Astrocyte of the hippocampus (primary cell): ENCODE data around the gene FERMT3.
"Not testable (repeated sequence)": the region's sequence is repeated elsewhere in the genome, so short reads cannot be mapped to it uniquely, and the experiment has no call there.

Source experiments
- DNase-seq: peaks from one replicate; pipeline ENCODE4 v3.0.0; 2011; ENCODE audit warnings: low read depth, low spot score

Gene FERMT3

GRCh38 chr11:64233913-64234586 lies 27.5 kb downstream of the FERMT3 start, which contains the start of gene VEGFB:
Gene VEGFB, plus strand, starts transcription at chr11:64234584. Its CDS starts 250 bp downstream, at chr11:64234834.
- DNase-seq, result peak; percentile 76

DNA sequence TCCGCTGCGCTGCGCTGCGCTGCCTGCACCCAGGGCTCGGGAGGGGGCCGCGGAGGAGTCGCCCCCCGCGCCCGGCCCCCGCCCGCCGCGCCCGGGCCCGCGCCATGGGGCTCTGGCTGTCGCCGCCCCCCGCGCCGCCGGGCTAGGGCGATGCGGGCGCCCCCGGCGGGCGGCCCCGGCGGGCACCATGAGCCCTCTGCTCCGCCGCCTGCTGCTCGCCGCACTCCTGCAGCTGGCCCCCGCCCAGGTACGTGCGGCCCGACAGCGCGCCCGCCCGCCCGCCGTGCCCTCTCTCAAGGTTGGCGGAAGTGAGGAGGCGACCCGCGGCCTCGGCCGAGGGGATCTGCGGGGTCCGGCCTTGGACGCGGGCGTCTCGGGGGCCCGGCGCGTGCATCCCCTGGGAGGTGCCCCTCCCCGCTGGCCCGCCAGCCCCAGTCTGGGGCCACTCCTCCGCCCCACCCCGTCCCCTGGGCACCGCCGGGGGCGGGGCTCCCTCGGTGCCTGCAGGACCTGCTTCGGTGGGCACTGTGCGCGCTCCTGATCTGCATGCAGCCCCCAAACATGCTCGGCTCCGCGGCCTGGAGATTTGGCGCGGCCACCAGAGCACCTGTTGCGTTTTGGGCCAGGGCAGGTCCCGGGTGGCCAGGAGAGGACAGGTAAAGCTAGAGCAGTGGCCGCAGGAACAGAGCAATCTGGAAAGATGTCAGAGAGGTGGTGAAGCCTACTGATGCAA lies 28.3 kb downstream of the FERMT3 start:
- peak; percentile 63 for DNase-seq

- DNase-seq, result no peak
Measured at GRCh38 chr11:64235437-64236161, 29.1 kb downstream of the FERMT3 start.

DNA sequence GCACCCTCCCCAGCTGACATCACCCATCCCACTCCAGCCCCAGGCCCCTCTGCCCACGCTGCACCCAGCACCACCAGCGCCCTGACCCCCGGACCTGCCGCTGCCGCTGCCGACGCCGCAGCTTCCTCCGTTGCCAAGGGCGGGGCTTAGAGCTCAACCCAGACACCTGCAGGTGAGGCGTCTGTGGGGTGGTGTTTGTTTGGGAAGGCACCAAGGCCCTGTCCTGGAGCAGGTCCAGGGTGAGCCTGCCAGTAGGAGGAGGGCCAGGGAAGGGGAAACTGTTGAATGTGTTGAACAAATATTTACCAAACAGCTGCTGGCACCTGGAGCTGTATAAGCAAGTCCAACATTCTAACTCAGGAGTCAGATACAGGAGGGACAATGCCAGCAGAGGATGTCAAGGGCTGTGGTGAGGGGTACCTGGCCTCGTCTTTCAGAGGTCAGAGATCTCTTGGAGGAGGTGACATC lies 31.0 kb downstream of the FERMT3 start:
- no peak for DNase-seq

DNA sequence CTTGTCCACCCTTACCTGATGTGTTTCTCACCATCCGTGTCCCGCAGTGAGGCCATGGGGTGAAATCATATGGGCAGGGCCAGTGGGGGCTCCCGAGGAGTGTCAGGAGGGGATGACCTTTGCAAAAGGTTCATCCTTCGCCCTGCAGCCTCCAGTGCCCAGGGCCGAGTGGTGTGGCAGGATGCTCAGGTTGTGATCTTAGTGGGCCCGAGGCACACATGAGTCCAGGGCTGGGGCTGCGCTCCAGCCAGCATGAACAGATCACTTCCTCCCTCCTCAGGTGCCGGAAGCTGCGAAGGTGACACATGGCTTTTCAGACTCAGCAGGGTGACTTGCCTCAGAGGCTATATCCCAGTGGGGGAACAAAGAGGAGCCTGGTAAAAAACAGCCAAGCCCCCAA lies 31.6 kb downstream of the FERMT3 start:
- DNase-seq, result no peak

- DNase-seq, result no peak
Measured at GRCh38 chr11:64238999-64239398, 32.5 kb downstream of the FERMT3 start.

DNA sequence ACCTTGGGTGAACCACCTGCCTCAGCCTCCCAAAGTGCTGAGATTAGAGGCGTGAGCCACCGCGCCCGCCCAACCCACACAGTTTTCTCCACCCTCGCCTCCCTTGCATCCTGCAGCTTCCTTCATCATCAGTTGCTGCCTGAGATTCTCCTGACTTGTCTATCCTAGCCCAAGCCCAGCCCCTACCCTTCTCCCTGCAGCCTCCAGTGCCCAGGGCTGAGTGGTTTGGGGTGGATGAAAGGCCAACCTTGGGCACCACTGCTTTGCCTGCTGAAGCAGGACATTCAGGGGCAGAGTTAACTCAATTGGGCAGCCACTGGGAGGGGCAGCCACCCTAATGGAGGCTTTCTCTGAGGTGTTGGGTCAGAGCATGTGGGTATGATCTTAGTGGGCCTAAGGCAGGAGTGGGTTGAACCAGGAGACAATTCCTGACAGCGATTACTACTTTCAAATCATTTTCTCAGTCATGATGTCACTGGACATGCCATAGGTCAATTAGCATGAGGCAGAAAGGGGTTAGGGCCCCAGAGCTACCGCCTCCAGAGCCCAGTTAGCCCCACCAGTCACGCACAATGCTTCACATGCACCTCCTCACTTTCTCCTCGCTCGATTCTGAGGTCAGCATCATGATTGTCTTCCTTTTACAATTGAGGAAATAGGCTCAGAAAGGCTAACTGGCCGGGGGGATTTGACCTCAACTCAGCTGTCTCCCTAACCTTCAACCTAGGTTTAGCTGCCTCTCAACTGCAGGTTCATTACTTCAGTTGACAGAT lies 33.3 kb downstream of the FERMT3 start:
- no peak for DNase-seq

GRCh38 chr11:64240435-64241240 lies 34.1 kb downstream of the FERMT3 start, which contains the start of gene FKBP2:
Gene FKBP2, plus strand, starts transcription at chr11:64241095. Its CDS starts 1,293 bp downstream, at chr11:64242388.
- DNase-seq, result peak; percentile 99

DNA sequence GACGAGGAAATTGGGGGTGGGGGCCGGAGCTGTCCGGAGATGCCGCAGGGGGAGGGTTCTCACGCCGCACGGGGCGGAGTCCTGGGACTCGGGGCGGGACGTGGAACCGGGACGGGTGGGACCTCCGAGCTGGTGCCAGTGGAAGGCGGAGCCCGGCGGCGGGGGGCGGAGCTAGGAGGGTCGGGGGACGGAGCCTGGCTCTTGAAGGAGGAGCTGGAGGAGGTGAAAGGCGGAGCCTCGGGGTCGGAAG lies 34.6 kb downstream of the FERMT3 start:
- peak; percentile 100 for DNase-seq

DNA sequence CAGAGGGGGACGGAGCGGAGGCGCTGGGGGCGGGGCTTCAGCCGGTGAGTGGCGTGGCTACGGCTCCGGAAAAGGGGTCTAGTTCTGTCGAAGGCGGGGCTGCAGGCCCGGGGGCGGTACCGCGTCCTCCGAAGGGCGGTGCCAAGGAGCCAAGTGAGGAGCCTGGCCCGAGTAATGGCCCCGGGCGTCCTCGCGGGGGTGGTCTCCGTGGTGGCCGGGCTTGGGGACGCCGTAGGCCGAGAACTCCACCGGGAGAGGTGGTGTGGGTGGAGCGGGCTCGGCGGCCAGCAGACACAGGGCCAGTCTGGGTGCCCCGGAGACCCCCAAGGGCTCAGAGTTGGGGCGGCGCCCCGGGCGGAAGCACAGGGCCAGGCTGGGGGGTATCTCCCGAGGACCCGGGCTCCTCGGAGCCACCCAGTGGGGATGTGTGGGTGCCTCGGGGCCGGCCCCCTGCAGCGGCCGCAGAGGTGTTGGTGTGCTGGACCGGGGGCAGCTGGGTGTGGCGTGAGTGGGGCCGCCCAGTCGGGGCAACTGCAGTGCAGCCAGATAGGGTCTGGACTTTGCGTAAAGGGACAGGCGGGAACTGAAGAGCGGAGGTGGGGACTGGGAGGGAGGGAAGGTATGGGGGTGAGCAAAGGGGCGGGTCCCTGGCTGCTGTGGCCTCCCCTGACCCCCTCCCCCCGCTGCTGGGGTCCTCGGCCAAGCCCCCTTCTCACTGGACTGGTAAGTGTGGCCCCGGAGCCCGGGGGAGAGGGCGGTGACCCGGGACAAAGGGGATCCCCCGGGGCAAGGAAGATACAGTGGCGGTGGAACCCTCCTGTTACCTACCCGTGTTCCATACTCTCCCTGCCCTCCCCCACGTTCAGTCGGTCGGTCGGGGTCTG lies 35.2 kb downstream of the FERMT3 start:
- DNase-seq, result peak; percentile 61

GRCh38 chr11:64243236-64243854 lies 36.8 kb downstream of the FERMT3 start:
- DNase-seq, result no peak

GRCh38 chr11:64244107-64244506 lies 37.6 kb downstream of the FERMT3 start:
- no peak for DNase-seq

DNA sequence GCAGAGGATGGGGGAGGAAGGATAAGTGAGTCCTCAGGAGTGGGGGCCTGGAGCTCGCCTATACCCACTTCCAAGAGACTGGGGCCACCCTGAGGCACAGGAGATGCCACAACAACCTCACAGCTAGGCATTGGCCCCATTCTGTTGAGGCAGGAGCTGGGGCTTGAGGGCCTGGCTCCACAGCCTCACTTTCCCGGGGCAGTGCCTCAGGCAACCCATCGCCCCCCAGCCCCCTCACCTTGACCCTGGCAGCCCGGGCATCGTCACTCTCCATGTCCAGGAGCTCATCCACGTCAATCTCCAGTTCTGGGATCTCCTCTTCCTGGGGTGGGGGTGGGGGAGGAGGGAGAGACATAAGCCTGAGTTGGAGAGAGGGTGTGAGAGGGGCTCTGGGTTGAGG lies 38.4 kb downstream of the FERMT3 start:
- no peak for DNase-seq

DNA sequence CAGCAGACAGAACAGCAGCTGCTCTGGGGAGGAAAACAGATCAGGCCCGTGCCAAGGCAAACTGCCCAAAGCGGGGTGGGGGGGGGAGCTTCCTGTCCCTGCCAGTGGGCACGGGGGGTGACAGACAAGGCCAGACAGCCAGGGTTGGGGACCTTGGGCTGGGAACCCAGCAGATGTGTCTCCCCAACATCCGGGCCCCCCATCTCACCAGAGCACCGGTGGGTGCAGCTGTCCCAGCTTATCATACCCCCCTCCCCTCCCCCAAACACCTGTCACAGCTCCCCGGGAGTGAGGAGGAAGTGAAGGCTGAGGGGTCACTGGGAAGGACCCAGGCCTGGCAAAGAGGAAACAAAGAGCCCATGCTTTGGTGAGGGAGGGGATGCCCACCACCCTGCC lies 38.9 kb downstream of the FERMT3 start:
- peak; percentile 46 for DNase-seq

DNA sequence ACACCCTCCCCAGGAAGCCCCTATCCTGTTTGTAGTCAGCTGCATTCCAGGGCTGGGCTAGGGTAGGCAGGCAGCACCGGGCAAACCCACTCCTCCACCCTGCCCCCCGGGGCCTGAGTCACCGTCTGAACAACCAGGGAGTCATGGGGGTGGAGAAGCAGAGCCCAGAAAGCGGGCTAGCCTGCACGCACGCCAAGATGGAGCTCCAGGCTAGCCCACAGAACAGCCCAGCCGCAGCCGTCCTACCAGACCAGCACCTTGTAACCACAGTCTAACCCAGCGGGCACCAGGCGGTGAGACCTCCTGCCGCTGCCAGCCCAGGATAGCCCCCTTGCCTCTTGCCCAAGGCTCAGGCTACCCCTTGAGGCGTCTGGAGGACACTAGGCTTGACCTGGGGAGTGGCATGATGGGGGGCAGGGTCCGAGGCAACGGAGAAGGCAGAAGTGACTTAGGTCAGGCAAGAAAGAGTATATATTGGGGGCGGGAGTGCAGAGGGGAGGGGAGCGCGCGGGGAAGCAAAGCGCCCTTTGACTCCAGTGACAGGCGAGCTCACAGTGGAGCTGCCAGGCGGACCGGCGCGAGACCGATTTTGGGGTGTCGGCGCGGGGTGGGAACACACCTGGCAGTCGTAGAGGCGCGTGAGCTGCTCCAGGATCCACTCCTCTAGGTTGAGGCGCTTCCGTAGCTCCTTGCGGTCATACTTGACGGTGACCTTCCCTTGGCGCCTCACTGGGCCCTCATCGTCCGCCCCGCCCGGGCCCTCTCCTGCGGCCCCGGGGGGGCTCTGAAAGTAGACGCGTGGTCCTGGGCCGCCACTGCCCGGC lies 39.5 kb downstream of the FERMT3 start:
- peak; percentile 94 for DNase-seq

DNA sequence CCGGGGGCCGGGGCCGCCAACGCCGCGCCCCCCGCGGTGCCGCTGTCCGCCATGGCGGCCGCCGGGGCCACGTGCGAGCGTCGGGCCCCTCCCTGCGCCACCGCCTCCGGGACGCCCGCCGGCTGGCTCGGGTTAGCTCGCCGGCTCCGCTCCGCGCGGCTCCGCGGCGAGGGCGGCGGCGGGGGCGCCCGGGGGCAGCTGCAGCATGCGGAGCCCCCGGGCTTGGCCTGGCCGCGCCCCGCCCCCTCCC lies 40.0 kb downstream of the FERMT3 start:
- not testable (repeated sequence) for DNase-seq

DNA sequence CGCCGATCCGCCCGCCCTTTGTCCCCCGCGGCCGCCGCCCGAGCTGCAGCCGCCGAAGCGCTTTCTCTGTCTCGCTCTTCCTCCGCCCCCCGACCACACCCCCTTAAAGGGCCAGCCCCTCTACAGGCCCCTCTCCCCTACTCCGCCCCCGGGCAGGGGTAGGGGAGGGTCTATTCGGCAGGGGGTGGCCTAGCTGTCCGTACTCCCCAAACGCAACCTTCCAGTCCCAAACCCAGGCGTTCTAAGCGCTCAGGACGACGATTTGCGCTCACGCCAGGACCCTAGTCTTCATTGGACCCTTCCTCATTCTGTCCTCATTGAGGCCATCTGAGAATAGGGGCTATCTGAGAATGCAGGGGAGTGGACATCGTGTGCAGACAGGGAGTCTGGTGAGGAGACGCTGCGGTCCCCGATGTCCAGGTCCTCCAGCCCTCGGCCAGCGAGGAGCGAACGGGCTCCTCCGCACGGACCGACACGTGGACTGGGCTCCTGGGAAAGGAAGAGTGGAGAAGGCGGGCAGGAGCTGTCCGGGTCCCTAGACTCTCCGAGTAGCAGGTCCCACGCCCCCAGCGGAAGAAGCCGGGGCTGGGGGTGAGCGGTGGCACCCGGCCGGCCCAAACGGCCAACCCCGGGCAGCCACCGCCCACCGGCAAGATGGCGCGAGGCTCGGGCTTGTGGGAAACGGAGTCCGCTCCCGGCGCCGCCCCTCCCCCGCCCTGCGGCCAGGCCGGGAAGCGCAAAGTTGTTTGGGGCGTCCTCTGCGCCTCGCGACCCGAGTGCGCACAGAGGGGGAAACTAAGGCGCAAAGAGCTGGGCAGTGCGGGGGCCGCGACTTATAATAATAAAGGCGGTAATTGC lies 40.6 kb downstream of the FERMT3 start, which contains the start of gene PPP1R14B:
Gene PPP1R14B (minus strand): TSS at position 73 of the 858 bp plus-strand sequence. CDS start 270 bp downstream, outside the sequence.
- DNase-seq, result peak; percentile 96
